ENCODE results near the gene PGA4.

The PGA4 gene

DNA sequence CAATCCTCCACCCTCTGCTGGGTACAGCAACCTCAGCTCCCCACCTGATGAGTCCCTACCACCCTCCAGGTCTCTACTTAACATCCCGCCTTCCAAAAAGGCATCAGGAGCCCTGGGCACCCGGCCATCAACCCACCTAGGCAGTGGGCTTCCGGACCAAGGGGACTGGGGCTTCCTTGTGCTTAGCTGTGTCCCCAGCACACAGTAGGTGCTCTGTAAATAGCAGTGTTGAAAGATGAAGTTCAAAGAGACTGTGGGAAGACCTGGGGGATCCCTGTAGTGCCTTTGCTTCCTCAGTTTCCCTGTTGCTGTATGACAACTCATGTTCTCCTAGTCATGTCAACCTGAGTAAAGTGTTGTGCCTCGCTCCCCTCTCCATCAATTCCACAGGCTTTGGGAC, 51.9 kb downstream of the PGA4 start:
- TF ChIP-seq, protein P1, sequence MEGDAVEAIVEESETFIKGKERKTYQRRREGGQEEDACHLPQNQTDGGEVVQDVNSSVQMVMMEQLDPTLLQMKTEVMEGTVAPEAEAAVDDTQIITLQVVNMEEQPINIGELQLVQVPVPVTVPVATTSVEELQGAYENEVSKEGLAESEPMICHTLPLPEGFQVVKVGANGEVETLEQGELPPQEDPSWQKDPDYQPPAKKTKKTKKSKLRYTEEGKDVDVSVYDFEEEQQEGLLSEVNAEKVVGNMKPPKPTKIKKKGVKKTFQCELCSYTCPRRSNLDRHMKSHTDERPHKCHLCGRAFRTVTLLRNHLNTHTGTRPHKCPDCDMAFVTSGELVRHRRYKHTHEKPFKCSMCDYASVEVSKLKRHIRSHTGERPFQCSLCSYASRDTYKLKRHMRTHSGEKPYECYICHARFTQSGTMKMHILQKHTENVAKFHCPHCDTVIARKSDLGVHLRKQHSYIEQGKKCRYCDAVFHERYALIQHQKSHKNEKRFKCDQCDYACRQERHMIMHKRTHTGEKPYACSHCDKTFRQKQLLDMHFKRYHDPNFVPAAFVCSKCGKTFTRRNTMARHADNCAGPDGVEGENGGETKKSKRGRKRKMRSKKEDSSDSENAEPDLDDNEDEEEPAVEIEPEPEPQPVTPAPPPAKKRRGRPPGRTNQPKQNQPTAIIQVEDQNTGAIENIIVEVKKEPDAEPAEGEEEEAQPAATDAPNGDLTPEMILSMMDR (conservative IDR thresholded peaks at IDR 0.05; ENCODE audit: low read depth, low read length): no peak
- DNase-seq (ENCODE audit: low read depth): no peak
- no peak overlapping the region for H3K4me3 ChIP-seq (ENCODE audit: low read depth, low read length)

DNA sequence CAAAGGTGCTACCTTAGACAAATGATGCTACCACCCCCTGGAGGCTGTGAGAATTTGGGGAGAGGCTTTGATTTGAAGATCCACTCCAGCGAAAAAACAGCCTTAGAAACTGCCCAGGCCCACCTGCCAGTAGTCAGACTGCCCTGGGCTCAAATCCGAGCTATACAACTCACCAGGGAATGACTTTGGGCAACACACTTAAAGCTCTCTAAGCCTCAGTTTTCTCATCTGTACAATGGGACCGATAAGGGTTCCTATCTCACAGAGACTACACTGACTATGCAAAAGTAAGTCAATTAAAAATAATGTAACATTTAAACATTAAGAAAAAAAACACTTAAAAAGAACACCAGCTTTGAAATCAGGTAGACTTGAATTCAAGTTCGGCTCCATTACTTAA, 53.0 kb downstream of the PGA4 start:
- TF ChIP-seq, protein P1 (conservative IDR thresholded peaks at IDR 0.05; ENCODE audit: low read depth, low read length): no peak
- no peak overlapping the region for H3K4me3 ChIP-seq (ENCODE audit: low read depth, low read length)
- no peak for DNase-seq (ENCODE audit: low read depth)

DNA sequence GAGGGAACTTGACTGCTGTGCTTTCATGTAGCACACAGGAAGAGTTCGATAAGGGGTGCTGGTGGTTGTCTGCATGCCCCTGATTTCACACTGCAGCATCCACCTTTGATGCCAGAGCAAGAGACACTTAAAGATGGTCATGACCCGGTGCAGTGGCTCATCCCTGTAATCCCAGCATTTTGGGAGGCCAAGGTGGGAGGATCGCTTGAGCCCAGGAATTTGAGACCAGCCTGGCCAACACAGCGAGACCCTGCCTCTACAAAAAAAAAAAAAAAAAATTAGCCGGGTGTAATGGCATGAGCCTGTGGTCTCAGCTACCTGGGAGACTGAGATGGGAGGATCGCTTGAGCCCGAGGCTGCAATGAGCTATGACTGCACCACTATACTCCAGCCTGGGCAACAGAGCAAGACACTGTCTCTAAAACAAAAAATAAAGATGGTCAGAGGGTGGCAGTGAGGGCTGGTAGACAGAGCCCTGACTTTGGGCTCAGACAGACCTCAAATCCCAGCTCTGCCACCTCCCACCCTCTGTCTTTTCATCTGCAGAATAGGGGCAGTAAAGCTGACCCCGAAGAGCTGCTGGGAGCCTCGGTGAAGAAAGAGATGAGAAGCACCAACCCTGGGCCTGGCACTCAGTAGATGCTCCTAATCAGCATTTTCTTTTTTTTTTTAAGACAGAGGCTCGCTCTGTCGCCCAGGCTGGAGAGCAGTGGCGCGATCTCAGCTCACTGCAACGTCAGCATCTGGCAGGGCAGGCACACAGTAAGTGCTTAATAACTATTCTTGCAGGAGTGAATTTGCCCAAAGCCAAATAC, 55.2 kb downstream of the PGA4 start:
- DNase-seq (ENCODE audit: low read depth): no peak
- H3K4me3 ChIP-seq (ENCODE audit: low read depth, low read length): no peak overlapping the region
- TF ChIP-seq, protein P1 (conservative IDR thresholded peaks at IDR 0.05; ENCODE audit: low read depth, low read length): no peak

DNA sequence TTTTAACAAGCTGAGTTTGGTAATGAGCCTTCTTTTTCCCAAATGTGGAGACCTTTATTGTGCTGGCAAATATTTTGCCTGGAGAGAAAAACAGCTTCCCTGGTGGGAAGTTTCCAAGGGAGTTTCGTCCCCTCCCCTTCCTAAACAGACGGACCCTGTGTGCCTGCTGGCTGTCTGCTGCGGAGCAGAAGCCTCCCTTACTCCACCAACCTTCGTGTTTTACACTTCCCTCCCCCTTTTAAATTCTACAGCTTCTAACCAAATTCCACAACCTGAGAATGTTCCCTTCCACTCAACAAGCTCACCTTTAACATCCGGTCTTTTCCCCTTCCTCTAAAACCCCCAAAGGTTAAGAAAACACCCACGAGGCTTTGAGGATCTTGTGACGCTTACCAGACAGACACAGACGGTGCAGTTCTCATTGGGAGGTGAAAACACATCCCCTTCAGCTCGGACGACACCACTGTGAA, 55.9 kb downstream of the PGA4 start:
- H3K4me3 ChIP-seq (ENCODE audit: low read depth, low read length): no peak overlapping the region
- TF ChIP-seq, protein P1 (conservative IDR thresholded peaks at IDR 0.05; ENCODE audit: low read depth, low read length): no peak
- DNase-seq (ENCODE audit: low read depth): no peak

DNA sequence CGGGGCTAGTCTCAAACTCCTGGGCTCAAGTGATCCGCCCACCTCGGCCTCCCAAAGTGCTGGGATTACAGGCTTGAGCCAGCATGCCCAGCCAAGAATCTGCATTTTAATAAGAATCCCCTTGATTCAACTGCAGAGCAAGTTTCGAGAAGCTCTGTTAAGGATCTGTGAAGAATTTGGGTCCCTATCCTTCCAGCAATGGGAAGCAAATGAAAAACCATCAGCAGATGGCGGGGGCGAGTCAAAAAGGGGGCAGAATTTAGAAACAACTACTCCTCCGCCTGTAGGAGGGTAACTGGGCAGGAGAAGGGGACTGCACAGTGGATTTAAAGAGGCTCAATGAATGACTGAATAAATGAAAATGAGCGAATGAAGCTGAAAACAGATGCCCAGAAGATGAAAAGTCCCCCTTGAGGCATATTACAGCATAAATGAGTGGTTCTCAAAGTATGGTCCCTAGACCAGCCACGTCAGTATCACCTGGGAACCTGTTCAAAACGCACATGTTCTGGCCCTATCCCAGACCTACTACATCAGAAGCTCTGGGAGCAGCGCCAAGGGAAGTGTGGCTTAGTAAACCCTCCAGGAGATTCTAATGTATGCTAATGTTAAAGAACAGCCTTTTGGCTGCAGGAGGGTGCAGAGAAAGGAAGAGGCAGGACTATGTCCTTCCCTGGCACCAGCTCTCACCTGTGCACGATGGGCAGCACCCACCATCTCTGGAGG, 58.0 kb downstream of the PGA4 start:
- TF ChIP-seq, protein P1 (conservative IDR thresholded peaks at IDR 0.05; ENCODE audit: low read depth, low read length): no peak
- H3K4me3 ChIP-seq (ENCODE audit: low read depth, low read length): no peak overlapping the region
- DNase-seq (ENCODE audit: low read depth): no peak

DNA sequence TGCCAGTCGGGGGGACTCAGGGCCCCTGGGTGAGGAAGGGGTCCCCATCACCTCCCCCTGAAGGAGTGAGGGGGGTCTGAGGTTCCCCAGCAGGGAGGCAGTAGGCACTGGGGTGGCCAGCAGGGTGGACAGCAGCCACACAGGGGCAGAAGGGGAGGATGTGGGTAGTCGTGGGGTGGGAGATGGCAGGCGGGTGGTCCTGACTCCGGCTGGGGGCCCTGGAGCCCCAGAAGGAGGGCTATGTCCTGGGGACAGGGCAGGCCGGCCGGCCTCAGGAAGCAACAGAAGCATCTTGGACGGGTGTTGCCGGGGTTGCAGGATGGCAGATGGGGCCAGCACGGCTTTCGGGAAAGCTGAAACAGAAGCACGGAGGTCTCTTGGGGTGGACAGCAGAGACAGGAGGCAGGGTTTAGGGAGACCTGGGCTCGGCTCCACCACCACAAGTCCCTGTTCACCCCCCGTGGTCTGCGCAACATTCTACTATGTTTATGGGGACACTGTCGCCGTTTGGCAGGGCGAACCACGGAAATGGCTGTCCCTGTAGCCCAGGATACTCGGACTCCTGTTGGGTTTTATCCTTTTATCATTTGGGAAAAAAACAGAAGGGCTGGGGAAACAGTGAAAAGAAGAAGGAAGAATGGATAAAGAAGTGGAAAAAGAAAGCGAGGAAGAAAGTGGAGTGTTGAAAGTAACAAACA, 58.9 kb downstream of the PGA4 start:
- DNase-seq (ENCODE audit: low read depth): no peak
- TF ChIP-seq, protein P1 (conservative IDR thresholded peaks at IDR 0.05; ENCODE audit: low read depth, low read length): no peak

More for the DNA sequence above, 58.9 kb downstream of the PGA4 start:
- H3K4me3 ChIP-seq (ENCODE audit: low read depth, low read length): no peak overlapping the region

All from choroid plexus epithelial cell (primary cell).